Measurements from ENCODE around the gene THADA.

- TF ChIP-seq CTCF (IDR thresholded peaks at IDR 0.05; ENCODE audit: poor library complexity) (no peak), EZH2 (IDR thresholded peaks at IDR 0.05; ENCODE audit: borderline replicate concordance) (no peak)
Measured at GRCh38 chr2:43254331-43254730, 341.5 kb downstream of the THADA start.

All from hepatocyte (in vitro differentiated cells).